Measurements from ENCODE around the gene EFEMP1. TPM values are rescaled to one million over a fixed set of nuclear protein-coding genes. Genes with fewer than 3 reads are reported as not detected.
A peak's percentile ranks its signal among the peaks of the same experiment; 100 is the strongest.

Gene EFEMP1
- polyA plus RNA-seq, 1 experiment = 1,148 TPM

DNA sequence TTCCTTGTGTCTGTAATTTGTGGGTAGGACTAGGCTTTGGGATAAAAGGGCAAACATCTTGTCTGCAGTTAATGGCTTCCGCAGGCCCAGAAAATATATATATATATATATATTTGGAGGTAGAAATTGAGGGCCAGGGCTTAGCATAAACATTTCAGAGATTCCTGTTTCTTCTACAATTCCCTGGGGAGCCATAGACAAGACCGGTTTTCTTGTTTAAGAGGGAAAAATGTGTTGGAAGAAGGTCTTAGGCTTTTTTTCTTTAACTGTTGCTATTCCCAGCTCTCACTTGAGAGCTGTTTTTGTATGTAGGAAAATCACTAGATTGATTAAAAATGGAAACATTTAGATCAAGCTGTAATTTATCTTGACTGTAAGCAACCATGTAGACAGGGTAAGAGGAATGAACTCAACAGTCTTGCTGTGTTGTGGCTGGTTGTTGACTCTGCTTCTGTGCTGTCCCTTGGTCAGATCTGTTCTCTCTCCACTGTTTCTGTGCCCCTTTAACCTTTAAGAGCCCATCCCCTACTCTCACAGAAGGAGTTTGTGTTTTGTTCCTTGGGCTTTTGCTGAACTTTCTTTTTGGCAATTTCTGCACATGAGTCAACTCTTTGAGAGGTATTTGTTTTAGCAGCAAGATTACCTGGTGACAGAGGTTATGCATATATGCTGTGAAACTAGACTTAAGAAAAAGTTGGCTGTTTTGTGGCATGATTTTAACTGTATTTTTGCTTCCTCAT, 58.3 kb downstream of the EFEMP1 start:
- no peak for DNase-seq (ENCODE audit: low read depth)

DNA sequence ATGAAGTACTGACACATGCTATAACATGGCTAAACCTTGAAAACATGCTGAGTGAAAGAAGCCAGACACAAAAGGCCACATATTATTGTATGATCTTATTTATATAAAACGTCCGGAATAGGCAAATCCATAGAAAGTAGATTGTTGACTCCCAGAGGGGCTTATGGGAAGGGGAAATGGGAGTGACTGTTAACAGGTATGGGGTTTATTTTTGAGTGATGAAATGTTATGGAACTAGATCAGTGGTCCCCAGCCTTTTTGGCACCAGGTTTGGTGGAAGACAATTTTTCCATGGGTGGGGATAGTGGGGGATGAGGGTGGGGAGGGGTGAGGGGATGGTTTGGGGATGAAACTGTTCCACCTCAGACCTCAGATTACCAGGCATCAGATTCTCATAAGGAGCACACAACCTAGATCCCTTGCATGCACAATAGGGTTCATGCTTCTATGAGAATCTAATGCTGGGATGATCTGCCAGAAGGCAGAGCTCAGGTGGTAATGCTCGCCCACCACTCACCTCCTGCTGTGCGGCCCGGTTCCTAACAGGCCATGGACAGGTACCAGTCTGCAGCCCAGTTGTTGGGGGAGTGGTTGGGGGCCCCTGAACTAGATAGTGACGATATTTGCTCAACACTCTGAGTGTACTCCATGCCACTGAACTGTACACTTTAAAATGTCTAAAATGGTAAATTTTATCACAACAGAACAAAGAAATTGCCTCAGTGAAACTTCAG, 59.1 kb downstream of the EFEMP1 start:
- POLR2A ChIA-PET = no interaction called here
- CTCF ChIA-PET = no interaction called here
- TF ChIP-seq, protein P1, sequence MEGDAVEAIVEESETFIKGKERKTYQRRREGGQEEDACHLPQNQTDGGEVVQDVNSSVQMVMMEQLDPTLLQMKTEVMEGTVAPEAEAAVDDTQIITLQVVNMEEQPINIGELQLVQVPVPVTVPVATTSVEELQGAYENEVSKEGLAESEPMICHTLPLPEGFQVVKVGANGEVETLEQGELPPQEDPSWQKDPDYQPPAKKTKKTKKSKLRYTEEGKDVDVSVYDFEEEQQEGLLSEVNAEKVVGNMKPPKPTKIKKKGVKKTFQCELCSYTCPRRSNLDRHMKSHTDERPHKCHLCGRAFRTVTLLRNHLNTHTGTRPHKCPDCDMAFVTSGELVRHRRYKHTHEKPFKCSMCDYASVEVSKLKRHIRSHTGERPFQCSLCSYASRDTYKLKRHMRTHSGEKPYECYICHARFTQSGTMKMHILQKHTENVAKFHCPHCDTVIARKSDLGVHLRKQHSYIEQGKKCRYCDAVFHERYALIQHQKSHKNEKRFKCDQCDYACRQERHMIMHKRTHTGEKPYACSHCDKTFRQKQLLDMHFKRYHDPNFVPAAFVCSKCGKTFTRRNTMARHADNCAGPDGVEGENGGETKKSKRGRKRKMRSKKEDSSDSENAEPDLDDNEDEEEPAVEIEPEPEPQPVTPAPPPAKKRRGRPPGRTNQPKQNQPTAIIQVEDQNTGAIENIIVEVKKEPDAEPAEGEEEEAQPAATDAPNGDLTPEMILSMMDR (IDR thresholded peaks at IDR 0.05; ENCODE audit: insufficient read depth, low read depth, low read length) = no peak
- no peak overlapping the region for H3K4me3 ChIP-seq (ENCODE audit: low read depth, low read length)
- H3K36me3 ChIP-seq (ENCODE audit: control insufficient read depth, insufficient read depth, low read length) = peaks cover 2% of the 10 kb centered on the region; the same call in 1 of the 2 replicates
- no peak for DNase-seq (ENCODE audit: low read depth)
- H3K27me3 ChIP-seq (ENCODE audit: control insufficient read depth, insufficient read depth, low read length) = no peaks in the 10 kb centered on the region

More for the DNA sequence above, 58.3 kb downstream of the EFEMP1 start:
- POLR2A ChIA-PET = no interaction called here
- no peak overlapping the region for H3K4me3 ChIP-seq (ENCODE audit: low read depth, low read length)
- H3K27me3 ChIP-seq (ENCODE audit: control insufficient read depth, insufficient read depth, low read length) = no peaks in the 10 kb centered on the region
- H3K36me3 ChIP-seq (ENCODE audit: control insufficient read depth, insufficient read depth, low read length) = peaks cover 2% of the 10 kb centered on the region; the same call in 1 of the 2 replicates
- TF ChIP-seq, protein P1 (IDR thresholded peaks at IDR 0.05; ENCODE audit: insufficient read depth, low read depth, low read length) = no peak
- CTCF ChIA-PET = no interaction called here

DNA sequence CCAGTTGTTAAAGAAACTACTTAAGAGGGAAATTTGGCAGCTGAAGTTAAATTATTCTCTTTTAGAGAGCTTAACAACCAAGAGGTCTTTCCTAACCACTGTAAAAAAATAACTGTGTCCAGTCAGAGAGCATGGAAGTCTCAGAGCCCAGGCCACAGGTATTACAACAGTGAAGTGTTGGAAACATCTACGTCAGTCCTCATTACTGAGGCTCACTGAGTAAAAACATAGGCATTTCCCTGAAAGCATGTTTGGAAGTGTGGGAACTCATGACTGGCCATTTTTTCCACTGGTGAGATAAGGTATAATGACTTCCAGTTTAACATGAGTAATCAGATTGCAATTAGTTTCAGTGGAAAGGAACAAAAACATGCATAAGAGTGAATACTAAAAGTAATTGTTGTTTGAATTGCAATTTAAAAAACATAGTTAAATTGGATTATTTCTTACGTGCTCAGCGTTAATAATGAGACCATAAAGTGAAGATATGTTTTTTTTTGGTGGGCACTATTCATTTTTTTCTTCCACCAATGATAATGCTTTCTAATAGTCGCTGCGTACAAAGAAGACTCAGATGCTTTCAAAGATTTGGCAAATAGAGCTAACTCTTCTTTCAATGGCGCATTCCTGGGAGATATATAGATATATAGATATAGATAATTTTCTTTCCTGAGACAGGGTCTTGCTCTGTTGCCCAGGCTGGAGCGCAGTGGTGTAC, 60.8 kb downstream of the EFEMP1 start:
- TF ChIP-seq, protein P1 (IDR thresholded peaks at IDR 0.05; ENCODE audit: insufficient read depth, low read depth, low read length) = no peak
- Histone ChIP-seq H3K27me3 (ENCODE audit: control insufficient read depth, insufficient read depth, low read length) (no peaks in the 10 kb centered on the region), H3K36me3 (ENCODE audit: control insufficient read depth, insufficient read depth, low read length) (peaks cover 1% of the 10 kb centered on the region; the same call in 1 of the 2 replicates), H3K4me3 (ENCODE audit: low read depth, low read length) (no peak overlapping the region)
- DNase-seq (ENCODE audit: low read depth) = peak; percentile 100
- CTCF ChIA-PET = interaction anchor here (1.1 to 2.3 kb wide), 3 partner anchors 11 to 85 kb away, joined by 3 to 10 read pairs (median 3); no protein-coding TSS in a partner anchor
- POLR2A ChIA-PET = interaction anchor here (0.5 to 0.8 kb wide), 3 partner anchors 20 to 130 kb away, joined by 3 to 5 read pairs (median 3); no protein-coding TSS in a partner anchor

DNA sequence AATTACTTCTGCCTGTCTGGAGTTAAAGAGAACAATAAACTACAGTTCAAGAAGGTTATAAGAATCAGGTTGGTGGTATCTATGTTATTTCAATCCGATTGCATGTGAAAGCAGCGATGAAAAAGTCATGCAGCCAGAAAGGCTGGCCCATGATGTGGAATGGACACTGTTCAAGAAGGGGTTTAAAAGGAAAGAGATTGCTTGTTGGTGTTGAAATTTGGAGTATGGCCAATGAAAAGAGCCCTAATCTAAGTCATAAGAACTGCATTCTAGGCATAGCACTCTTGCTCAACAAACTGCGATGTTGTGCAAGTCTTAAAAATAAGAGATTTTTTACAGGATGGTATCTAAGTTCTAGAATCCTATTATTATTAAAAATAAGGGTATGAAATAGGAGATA, 61.3 kb downstream of the EFEMP1 start:
- CTCF ChIA-PET = interaction anchor here (1.1 to 2.3 kb wide), 3 partner anchors 11 to 98 kb away, joined by 3 to 10 read pairs (median 3); no protein-coding TSS in a partner anchor
- Histone ChIP-seq H3K36me3 (ENCODE audit: control insufficient read depth, insufficient read depth, low read length) (no peaks in the 10 kb centered on the region), H3K27me3 (ENCODE audit: control insufficient read depth, insufficient read depth, low read length) (no peaks in the 10 kb centered on the region), H3K4me3 (ENCODE audit: low read depth, low read length) (no peak overlapping the region)
- POLR2A ChIA-PET = interaction anchor here (0.5 to 0.6 kb wide), 2 partner anchors 19 to 130 kb away, joined by 3 read pairs; no protein-coding TSS in a partner anchor
- peak; percentile 94 for DNase-seq (ENCODE audit: low read depth)
- TF ChIP-seq, protein P1 (IDR thresholded peaks at IDR 0.05; ENCODE audit: insufficient read depth, low read depth, low read length) = no peak

Data from BJ (cell line).